T-helper 1 cell treated with Interleukin-12 subunit alpha and Interleukin-12 subunit beta and Interleukin-4 antibody, amounts not matched to agents 30 μg/mL and 1 μg/mL, for 36 hours (primary cell): ENCODE data around the gene TEKT4.
"Not testable (repeated sequence)": the region's sequence is repeated elsewhere in the genome, so short reads cannot be mapped to it uniquely, and the experiment has no call there.

Experiments used
- H3K27ac Mint-ChIP-seq: one replicate; pipeline ENCODE4 v1.8.0; 2021; ENCODE audit warnings: mild to moderate bottlenecking, mixed read lengths
- H3K27me3 Mint-ChIP-seq: one replicate; pipeline ENCODE4 v1.8.0; 2021; ENCODE audit warnings: low read depth, mixed read lengths
- H3K36me3 Mint-ChIP-seq: one replicate; pipeline ENCODE4 v1.8.0; 2021; ENCODE audit warnings: low read depth, mixed read lengths
- H3K4me1 Mint-ChIP-seq: one replicate; pipeline ENCODE4 v1.8.0; 2021; ENCODE audit warnings: low read depth, mixed read lengths
- H3K4me3 Mint-ChIP-seq: one replicate; pipeline ENCODE4 v1.8.0; 2021; ENCODE audit warnings: mild to moderate bottlenecking, moderate library complexity, mixed read lengths
- H3K9me3 Mint-ChIP-seq: one replicate; pipeline ENCODE4 v1.8.0; 2021; ENCODE audit warnings: mixed read lengths

Gene TEKT4

DNA sequence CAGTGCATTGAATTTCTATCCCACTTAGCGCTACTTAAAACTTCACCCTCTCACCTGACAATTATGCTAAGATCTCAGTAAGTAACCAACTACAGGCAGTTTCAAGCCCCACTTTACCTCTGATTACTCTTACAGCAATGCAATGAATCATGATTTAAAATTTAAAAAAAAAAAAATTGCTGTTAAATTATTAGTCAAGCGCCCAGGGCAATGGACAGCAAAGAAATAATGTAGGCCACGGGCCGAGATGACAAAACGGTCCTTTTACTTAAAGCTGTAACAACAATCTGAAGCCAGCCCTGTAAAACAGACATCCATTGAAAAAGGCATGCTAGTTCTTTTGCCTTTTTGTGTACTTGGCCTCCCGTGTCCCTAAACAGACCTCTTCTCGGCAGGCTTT is 24.0 kb downstream of the TEKT4 start:
- H3K27ac Mint-ChIP-seq, H3K4me3 Mint-ChIP-seq, H3K27me3 Mint-ChIP-seq, H3K9me3 Mint-ChIP-seq, H3K36me3 Mint-ChIP-seq, H3K4me1 Mint-ChIP-seq: not testable (repeated sequence)

DNA sequence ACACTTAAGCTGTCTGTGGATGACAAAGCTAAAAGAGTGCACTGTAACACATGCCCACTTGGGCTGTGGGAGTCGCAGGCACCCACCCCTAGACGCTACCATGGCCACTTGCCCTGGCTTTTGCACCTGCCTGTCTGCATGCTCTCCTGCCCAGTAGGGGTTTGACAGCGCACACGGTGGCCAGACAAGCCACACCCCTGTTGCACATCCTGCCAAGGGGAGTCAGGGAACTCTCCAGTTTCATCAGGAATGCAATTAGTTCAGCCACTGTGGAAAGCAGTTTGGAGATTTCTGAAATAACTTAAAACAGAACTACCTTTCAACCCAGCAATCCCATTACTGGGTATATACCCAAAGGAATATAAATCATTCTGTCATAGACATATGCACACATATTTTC is 35.7 kb downstream of the TEKT4 start:
- H3K27me3 Mint-ChIP-seq, H3K9me3 Mint-ChIP-seq, H3K4me1 Mint-ChIP-seq, H3K4me3 Mint-ChIP-seq, H3K36me3 Mint-ChIP-seq, H3K27ac Mint-ChIP-seq: not testable (repeated sequence)

DNA sequence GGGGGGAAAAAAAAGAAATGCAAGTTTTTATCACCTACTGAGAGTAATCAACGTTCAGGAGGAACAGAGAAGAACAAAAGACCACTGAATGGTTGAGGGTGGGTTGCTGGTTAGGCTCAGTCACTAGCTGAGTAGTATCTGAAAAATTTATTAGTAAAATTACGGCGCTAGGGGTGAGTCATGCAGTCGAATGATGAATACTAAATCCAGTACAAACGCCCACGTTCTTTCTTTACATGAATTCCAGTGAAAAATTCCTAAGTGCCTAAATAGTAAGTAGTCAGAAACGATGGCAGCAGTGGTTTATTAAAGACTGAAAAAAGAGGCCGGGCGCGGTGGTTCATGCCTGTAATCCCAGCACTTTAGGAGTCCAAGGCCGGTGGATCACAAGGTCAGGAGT is 52.0 kb downstream of the TEKT4 start:
- no peaks in the 10 kb centered on the region for H3K4me1 Mint-ChIP-seq
- H3K27me3 Mint-ChIP-seq, result no peaks in the 10 kb centered on the region
- H3K4me3 Mint-ChIP-seq, result no peak overlapping the region
- no peak overlapping the region for H3K27ac Mint-ChIP-seq
- H3K36me3 Mint-ChIP-seq, result no peaks in the 10 kb centered on the region
- H3K9me3 Mint-ChIP-seq, result no peaks in the 10 kb centered on the region

DNA sequence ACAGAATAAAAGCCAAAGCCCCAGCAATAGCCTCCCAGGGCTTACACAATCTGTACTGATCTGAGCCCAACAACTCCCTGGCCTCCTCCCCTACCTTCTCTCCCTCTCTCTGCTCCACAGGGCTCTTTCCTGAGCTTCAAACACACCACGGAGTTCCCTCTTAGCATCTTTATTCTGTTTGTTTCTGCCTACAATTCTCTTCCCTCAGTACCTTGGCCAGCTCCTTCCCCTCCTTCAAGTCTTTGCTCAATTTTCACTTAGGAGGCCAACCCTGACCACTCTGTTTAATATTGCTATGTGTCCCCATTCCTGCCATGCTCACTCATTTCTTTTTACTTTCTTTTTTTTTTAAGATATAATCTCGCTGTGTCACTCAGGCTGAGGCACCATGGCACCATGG is 53.8 kb downstream of the TEKT4 start:
- H3K9me3 Mint-ChIP-seq, H3K27ac Mint-ChIP-seq: not testable (repeated sequence)

More for the DNA sequence above, 53.8 kb downstream of the TEKT4 start:
- not testable (repeated sequence) for H3K4me1 Mint-ChIP-seq, H3K27me3 Mint-ChIP-seq, H3K36me3 Mint-ChIP-seq, H3K4me3 Mint-ChIP-seq
